Glutamatergic neuron (in vitro differentiated cells): ENCODE results near the gene OPRM1. TPM values are rescaled to one million over a fixed set of nuclear protein-coding genes. Genes with fewer than 3 reads are reported as not detected.

Experiments
- DNase-seq: peaks from one replicate; pipeline ENCODE4 v3.0.0; 2022
- H3K27ac Mint-ChIP-seq: one replicate; pipeline ENCODE4 v1.8.0; 2020; ENCODE audit warnings: mild to moderate bottlenecking, mixed read lengths, inconsistent platforms; ENCODE audit not compliant: unreplicated experiment
- H3K27me3 Mint-ChIP-seq: one replicate; pipeline ENCODE4 v1.8.0; 2020; ENCODE audit warnings: mild to moderate bottlenecking, moderate library complexity, mixed read lengths, inconsistent platforms; ENCODE audit not compliant: unreplicated experiment
- H3K36me3 Mint-ChIP-seq: one replicate; pipeline ENCODE4 v1.8.0; 2020; ENCODE audit warnings: mild to moderate bottlenecking, mixed read lengths, inconsistent platforms; ENCODE audit not compliant: unreplicated experiment
- H3K4me1 Mint-ChIP-seq: one replicate; pipeline ENCODE4 v1.8.0; 2020; ENCODE audit warnings: mild to moderate bottlenecking, low read depth, mixed read lengths, inconsistent platforms; ENCODE audit not compliant: unreplicated experiment
- H3K4me3 Mint-ChIP-seq: one replicate; pipeline ENCODE4 v1.8.0; 2020; ENCODE audit warnings: mild to moderate bottlenecking, mixed read lengths, inconsistent platforms; ENCODE audit not compliant: unreplicated experiment
- H3K9me3 Mint-ChIP-seq: one replicate; pipeline ENCODE4 v1.8.0; 2020; ENCODE audit warnings: mild to moderate bottlenecking, moderate library complexity, mixed read lengths, inconsistent platforms; ENCODE audit not compliant: unreplicated experiment
- CTCF ChIP-seq: fragments of 200-600 bp; sonication (generic); IDR thresholded peaks from one replicate; pipeline ENCODE4 v1.5.0; 2021; ENCODE audit not compliant: partially characterized antibody, unreplicated experiment
- total RNA-seq: library from RNA; stranded (reverse); fragmentation: NEBNext Ultra II Directional; extraction: Animal tissue kit (Norgen Biotek cat#: 25700); gene quantifications from one replicate; pipeline ENCODE4 v1.2.1, GENCODE V29; 2021; ENCODE audit not compliant: unreplicated experiment

OPRM1 gene
- total RNA-seq, 1 donor from 2014 or later, result not detected

- H3K27me3 Mint-ChIP-seq, result peaks cover 5% of the 10 kb centered on the region
- peaks cover 7% of the 10 kb centered on the region for H3K9me3 Mint-ChIP-seq
- peaks cover 12% of the 10 kb centered on the region for H3K36me3 Mint-ChIP-seq
- H3K4me1 Mint-ChIP-seq, result no peaks in the 10 kb centered on the region
- DNase-seq, result no peak
- H3K4me3 Mint-ChIP-seq, result no peak overlapping the region
- H3K27ac Mint-ChIP-seq, result no peak overlapping the region
- no peak for TF ChIP-seq CTCF
These were observed 228.6 kb downstream of the OPRM1 start for GRCh38 chr6:154267508-154268106.

GRCh38 chr6:154268486-154268885, 229.4 kb downstream of the OPRM1 start:
- Mint-ChIP-seq H3K9me3 (peaks cover 7% of the 10 kb centered on the region), H3K27ac (no peak overlapping the region), H3K27me3 (peaks cover 5% of the 10 kb centered on the region), H3K4me3 (no peak overlapping the region), H3K4me1 (no peaks in the 10 kb centered on the region), H3K36me3 (peaks cover 12% of the 10 kb centered on the region)
- no peak for DNase-seq
- no peak for TF ChIP-seq CTCF

- Mint-ChIP-seq H3K4me3 (no peak overlapping the region), H3K27ac (no peak overlapping the region), H3K9me3 (no peaks in the 10 kb centered on the region), H3K27me3 (peaks cover 1% of the 10 kb centered on the region), H3K36me3 (no peaks in the 10 kb centered on the region), H3K4me1 (no peaks in the 10 kb centered on the region)
- DNase-seq, result no peak
- no peak for TF ChIP-seq CTCF
These were observed 235.1 kb downstream of the OPRM1 start for GRCh38 chr6:154274168-154274567.

- Mint-ChIP-seq H3K36me3 (no peaks in the 10 kb centered on the region), H3K4me1 (no peaks in the 10 kb centered on the region), H3K9me3 (no peaks in the 10 kb centered on the region), H3K27me3 (no peaks in the 10 kb centered on the region), H3K27ac (no peak overlapping the region), H3K4me3 (no peak overlapping the region)
- peak; percentile 65 for TF ChIP-seq CTCF
- no peak for DNase-seq
These were observed 238.0 kb downstream of the OPRM1 start for GRCh38 chr6:154276810-154277628.

GRCh38 chr6:154277629-154278017, 238.6 kb downstream of the OPRM1 start:
- Mint-ChIP-seq H3K4me1 (no peaks in the 10 kb centered on the region), H3K27ac (no peak overlapping the region), H3K4me3 (no peak overlapping the region), H3K9me3 (no peaks in the 10 kb centered on the region), H3K27me3 (no peaks in the 10 kb centered on the region), H3K36me3 (no peaks in the 10 kb centered on the region)
- no peak for TF ChIP-seq CTCF
- no peak for DNase-seq
